SK-N-SH treated with all-trans-retinoic acid at 6 μM for 48 hours (cell line): ENCODE measurements around the gene MTUS2.

ENCODE experiments used
- CSDC2 ChIP-seq: fragments of 250-450 bp; sonication (Bioruptor Pico); IDR thresholded peaks from 2 replicates; pipeline ENCODE4 v1.5.0; 2020; ENCODE audit warnings: mild to moderate bottlenecking, moderate library complexity
- RARB ChIP-seq: fragments of 250-450 bp; sonication (Bioruptor Pico); IDR thresholded peaks from 2 replicates; pipeline ENCODE4 v1.8.0; 2021; ENCODE audit warnings: mild to moderate bottlenecking, moderate library complexity
- ZFP3 ChIP-seq: fragments of 250-450 bp; sonication (Bioruptor Pico); IDR thresholded peaks from 2 replicates; pipeline ENCODE4 v1.5.0; 2020; ENCODE audit warnings: mild to moderate bottlenecking, moderate library complexity
- ZNF70 ChIP-seq: fragments of 450-650 bp; formaldehyde crosslinking; IDR thresholded peaks from 2 replicates; pipeline ENCODE4 v1.5.0; 2020; ENCODE audit warnings: mild to moderate bottlenecking, moderate library complexity
- ZNF8 ChIP-seq: fragments of 450-650 bp; formaldehyde crosslinking; IDR thresholded peaks from 2 replicates; pipeline ENCODE4 v1.5.0; 2020; ENCODE audit warnings: mild to moderate bottlenecking, moderate library complexity

DNA sequence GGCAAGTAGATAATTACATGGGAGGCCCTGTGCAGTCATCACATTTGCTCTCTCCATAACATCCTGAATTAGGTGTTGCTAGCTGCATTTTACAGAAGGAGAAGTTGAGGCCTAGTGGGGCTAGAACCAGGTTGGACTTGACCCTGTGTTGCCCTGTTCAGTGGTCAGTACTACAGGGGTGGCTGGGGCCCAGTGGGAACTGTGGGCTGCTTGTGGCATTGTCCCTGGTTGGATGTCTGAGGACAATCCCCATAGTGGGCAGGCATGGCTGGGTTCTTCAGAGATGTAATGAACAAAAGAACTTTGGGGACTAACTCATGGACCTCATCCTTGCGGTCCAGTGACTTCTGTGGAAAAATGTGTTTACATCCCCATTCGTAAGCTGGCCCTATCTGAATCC lies 38.9 kb downstream of the MTUS2 start:
- no peak for TF ChIP-seq ZFP3
- TF ChIP-seq ZNF8, result no peak
- TF ChIP-seq RARB (CRISPR knock-in tag), result no peak
- no peak for TF ChIP-seq CSDC2 (CRISPR knock-in tag)
- no peak for TF ChIP-seq ZNF70 (CRISPR knock-in tag)
